ENCODE data around the gene CLDN34.

CLDN34 gene

DNA sequence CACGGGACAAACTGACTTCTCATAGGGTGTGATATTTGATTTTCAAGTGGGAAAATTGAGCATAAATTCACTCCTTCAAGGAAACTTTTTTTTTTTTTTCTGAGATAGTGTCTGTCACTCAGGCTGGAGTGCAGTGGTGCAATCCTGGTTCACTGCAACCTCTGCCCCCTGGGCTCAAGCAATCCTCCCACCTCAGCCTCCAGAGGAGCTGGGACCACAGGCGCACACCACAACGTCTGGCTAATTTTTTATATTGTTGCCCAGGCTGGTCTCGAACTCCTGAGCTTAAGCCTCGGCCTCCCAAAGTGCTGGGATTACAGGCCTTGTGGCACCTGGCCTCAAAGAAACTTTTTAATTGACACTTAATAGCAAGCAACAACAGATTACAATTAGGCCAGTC is 13.8 kb downstream of the CLDN34 start:
- no peak for DNase-seq (ENCODE audit: low spot score)

DNA sequence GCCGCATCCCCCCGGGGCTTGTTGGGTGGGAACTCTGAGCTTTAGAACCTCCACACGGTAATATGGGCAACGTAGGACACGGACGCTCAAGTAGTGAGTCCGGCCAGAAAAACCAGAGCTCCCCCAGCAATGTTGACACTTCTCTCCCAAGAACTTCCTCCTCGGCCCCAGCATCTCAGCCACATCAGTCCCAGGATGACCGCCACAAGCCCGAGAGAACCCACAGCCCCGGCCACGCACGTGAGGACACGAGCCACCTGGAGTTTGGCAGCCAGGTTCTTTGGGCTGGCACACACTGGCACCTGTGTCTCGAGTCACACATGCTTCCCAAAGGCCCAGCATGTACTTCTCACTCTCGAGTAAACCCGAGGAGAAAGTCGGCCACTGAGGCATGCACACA is 16.3 kb downstream of the CLDN34 start:
- DNase-seq (ENCODE audit: low spot score): no peak

DNA sequence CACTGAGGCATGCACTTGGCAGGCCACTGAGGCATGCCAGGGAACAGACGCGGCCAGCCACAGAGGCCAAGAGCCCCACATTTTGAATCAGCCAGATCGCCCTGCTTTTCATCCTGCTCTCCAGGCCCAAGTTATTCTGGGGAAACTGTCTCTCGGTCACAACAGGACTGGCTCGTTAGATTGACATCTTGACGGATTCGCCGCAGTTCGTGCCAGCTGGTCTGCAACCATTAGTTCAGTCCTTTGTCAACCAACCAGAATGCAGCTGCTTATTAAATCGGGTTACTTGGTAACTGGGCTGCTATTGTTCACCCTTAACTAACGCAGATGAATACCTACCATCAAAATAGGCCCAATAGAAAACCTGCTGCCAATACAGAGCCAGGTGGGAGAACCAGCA is 16.7 kb downstream of the CLDN34 start:
- no peak for DNase-seq (ENCODE audit: low spot score)

DNA sequence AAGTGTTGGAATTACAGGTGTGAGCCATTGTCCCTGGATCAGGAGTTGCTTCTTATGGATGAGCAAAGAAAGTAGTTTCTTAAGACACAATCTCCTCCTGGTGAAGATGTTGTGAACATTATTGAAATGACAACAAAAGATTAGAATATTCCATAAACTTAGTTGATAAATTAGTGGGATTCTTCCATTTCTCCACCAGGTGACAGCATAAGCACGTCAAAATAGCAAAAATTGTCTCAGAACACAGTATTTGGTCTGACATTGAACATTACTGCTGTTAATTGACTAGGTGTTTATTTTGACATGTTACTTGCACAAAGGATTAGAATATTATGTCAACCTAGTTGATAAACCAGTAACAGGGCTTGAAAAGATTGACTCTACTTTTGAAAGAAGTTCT is 21.6 kb downstream of the CLDN34 start:
- no peak for DNase-seq (ENCODE audit: low spot score)

DNA sequence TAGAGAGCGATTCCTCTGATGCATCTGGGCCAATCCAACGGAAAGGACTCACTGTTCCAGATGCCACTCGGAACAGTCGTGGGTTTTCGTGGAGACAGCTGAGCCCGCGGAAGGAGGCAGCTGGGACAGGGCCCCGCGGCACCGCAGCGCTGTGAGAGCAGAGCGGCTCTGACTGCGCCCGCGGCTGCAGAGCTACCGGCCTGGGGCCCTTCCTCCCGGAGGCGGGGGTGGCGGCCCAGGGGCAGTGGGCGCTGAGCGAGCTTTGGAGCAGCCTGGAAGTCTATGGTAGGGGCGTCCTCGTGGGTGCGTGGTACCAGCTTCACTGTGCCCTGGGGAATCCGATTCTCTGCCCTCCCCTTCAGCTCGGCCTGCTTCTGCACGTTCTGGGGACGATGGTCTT is 24.9 kb downstream of the CLDN34 start:
- DNase-seq (ENCODE audit: low spot score): no peak

DNA sequence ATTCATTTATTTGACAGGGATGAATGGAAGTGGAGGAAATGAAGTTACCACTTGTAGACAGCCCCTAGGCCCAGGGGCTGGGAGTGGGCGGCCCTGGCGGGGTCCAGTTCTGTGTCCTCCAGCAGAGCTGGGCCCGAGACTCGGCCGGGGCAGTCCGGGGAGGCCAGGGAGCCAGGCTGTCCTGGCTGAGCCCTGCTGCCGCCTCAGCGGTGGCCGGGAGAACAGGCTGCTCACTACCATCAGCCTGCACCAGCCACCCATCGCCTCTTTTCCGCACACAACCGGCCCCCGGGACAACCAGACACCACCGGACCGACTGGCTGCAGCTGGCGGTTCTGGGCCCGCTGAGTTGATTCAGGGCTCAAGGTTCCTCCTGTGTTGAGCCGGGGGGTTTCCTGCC is 25.6 kb downstream of the CLDN34 start:
- DNase-seq (ENCODE audit: low spot score): no peak

DNA sequence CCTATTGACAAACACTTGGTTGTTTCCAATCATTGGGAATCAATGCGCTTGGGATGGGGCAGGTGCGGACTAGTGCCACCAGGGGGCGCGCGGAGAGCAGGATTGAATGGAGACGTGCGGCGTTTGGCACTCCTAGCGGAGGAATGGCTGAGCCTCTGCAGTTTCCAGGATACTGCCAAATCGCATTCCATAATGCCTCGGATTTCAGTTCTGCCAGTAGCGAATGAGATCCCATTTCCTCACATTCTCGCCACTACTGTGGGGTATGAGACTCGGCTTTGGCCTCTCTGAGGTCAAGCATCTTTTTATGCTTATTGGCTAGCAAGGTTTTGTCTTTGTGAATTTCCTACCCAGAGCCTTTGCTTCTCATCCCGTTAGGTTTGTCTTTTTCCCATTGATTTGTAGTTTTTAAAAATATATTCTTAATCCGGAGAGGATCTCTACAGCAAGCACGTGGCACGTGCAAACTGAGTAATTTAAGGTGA is 28.7 kb downstream of the CLDN34 start:
- peak; percentile 12 for DNase-seq (ENCODE audit: low spot score)

DNA sequence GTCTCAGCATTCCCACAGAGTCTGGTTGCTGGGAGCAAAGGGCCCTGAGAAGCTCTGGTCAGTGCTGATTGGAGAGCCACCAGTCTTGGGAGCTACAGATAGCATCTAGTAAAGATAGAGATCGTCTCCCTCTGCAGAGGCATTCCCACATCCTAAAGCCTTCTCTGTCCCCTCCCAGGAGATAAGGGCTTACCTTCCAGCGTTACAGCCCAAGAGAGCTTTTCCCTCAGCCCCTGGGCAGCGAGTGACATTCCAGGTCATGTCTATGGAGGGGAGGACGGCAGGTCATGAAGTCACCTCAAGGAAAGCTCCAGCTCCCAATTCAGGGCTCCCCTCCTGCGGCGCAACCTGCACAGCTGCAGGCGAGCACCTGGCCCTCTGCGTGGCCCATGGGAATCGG is 29.9 kb downstream of the CLDN34 start:
- no peak for DNase-seq (ENCODE audit: low spot score)

DNA sequence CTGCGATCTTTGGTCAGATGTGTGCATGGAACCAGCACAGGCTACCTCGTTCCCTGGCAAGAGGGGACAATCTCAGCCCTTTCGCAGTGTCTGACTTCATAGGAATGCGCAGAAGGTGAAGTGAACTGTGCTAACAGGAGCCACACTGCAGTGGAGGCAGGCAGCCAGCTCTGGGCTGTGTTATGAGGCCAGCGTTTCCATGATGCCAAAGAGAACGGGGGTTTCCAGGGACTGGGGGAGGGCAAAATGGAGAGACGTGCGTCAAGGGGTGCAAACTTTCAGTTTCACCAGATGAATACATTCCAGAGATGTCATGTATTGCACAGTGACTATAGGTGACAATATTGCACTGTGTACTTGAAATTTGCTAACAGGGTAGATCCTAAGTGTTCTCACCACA is 30.4 kb downstream of the CLDN34 start:
- no peak for DNase-seq (ENCODE audit: low spot score)

DNA sequence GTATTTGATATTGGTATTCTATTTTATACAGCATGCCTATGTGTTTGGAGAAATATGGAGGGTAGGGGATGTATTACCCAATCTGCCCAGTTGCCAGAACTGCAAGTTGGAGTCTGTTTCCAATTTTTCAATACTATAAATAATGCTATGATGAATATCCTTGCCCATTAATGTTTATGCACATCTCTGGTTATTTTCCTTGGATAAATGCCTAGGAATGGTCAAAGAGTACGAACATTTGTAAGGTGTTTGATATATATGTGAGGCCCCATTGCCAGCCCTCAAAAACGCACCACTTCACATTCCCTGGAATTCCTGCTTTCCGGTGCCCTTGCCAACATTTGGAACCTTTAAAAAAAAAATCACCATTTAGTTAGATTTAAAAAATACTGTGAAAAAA is 34.3 kb downstream of the CLDN34 start:
- DNase-seq (ENCODE audit: low spot score): no peak

DNA sequence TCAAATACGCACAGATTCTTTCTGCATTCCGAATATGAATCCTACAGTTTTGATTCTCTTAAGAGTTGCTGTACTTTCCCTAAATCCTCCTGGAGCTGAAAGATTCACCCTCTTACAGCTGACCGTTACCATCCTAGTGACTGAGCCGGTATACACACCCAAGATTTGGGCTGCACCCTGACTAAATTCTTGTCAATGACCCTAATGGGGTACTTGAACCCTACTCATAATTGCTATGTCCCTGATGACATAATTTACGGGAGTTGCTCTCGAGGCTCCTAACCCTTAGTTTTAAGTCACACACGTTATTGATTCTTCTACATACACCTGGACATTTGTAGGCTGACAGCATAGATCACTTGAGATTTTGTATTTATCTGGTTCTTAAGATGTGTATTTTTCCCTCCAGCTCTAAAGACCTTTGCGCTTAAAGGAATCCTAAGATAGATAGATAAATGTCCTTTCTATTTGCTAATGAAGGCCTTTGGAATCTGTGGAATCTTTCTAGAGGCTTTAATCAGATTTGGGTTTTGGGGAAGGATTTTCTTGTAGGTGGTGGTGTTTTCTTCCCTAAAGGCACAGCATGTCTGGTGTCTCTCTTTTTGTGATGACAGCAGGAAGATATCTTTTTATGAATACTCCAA is 37.8 kb downstream of the CLDN34 start:
- no peak for DNase-seq (ENCODE audit: low spot score)

DNA sequence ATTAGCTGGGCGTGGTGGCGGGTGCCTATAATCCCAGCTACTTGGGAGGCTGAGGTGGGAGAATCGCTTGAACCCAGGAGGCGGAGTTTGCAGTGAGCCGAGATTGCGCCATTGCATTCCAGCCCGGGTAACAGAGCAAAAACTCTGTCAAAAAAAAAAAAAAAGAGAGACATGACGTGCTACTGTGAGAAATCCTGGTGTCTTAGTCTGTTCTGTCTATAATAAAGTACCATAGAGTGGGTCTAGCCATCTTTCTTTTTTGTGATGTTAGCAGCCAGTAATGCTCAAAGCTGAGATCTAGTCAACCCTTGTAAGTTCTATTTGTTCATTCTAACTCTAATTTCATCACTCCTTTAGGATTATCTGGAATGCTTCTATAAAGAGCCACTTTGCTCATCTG is 38.9 kb downstream of the CLDN34 start:
- DNase-seq (ENCODE audit: low spot score): no peak

DNA sequence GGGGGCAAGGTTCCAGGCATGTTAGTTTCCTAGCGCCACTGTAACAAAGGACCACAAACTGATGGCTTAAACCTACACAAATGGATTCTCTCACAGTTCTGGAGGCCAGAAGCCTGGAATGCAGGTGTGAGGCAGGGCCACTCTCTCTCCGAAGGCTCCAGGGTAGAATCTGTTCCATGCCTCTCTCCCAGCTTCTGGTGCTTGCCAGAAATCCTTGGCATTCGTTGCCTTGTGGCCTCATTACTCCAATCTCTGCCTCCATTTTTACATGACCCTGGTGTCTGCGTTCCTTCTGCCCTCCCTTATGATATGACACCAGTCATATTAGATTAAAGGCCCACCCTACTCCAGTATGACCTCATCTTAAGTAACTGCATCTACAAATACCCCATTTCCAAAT is 39.6 kb downstream of the CLDN34 start:
- no peak for DNase-seq (ENCODE audit: low spot score)

DNA sequence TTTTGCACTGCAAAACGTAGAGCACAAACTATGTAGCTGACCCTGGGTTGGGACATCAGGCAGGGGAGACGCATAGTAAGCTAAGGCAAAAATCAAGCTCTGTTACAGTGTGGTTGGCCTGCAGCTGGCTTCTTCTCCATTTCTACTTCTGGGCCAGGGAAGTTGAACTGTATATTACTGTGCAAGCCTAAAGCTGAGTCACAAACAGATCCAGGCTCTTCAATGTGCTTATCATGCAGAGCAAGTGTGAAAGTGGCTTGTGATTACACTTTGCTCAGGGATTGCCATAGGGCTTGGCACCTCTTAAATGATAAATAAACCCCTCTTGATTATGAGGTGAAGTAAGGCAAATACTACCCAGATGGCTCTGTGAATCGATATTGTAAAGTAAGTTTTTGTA is 40.5 kb downstream of the CLDN34 start:
- no peak for DNase-seq (ENCODE audit: low spot score)

DNA sequence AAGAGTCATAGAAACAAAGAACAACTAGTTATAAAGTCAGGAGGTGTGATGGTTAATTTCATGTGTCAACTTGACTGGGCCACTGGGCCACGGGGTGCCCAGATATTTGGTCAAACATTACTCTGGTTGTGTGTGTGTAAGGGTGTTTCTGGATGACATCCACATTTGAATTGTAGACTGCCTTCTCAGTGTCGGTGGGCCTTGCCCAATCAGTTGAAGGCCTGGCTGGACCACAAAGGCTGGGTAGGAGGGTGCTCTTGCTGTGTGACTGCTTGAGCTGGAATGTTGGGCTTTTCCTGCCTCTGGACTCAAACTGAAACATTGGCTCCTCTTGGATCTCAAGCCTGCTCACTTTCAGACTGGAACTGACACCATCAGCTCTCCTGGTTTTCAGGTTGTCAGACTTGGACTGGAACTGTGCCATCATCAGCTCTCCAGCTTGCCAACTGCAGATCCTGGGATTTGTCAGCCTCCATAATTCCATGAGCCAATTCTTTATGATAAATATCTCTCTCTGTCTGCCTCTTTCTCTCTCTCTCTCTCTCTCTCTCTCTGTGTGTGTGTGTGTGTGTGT is 41.4 kb downstream of the CLDN34 start:
- no peak for DNase-seq (ENCODE audit: low spot score)

DNA sequence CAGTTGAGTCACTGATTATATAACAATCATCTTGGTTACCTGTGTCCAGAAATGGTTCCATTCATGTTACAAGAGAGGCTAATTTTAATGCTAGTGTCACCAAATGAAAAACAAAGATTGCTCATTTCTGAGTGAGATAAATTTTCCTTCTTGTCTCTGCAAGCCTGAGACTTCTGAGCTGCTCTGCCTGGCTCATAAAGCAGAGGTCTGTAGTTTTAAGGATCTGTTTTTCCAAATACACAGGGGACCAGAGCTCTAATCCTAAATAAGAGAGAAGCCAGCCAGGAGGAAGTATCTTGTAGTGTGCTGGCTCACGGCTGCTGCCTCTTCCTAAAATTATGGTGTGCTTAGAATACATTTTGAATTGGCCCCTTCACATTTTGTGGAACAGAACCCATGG is 42.6 kb downstream of the CLDN34 start:
- DNase-seq (ENCODE audit: low spot score): no peak

DNA sequence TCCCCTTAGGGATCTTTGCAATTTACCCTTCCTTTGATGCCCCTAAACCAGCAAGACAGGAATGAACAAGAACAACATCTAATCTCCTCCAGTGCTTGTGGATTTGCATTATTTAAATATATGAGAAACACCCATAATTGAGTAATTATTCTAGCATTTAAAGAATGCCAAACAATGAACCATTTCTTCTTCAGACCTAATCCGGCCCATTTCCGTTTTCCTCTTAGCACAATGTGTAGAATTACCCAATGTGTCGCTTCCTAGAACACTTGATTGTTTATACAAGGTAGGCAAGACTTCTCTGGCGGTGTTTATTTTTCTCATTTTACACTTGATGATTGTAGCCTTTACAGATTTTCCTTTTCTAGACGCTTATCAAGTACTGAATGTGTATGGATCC is 43.5 kb downstream of the CLDN34 start:
- DNase-seq (ENCODE audit: low spot score): no peak

DNA sequence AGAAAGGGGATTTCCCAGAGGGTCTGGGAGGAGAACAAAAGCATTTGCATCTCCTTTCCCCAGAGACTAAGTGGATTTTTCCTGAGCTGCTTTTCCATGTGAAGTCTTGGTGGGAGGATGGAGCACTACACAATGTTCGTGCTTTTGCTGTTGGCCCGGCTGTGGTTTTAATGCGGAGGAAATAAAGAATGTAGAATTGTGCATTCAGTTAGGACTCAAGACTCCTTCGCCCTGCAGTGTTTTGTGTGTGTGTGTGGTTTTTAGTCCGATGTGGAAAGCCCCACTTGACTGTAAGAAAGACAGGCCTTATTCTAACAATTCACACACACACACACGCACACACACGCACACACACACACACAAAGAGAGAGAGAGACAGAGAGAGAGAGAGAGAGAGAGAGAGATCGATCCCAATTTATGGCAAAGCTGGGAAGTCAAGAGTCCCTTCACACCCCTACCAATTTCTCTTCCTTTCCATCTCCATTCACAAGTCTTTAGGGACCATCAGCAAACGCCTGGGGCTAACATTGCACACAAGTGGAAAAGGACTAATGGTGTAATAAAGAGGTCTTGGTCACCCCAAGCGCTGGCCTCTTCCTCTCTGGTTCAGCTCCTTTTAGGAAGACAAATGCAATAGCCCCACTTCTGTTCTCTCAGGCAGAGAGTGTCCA is 44.2 kb downstream of the CLDN34 start:
- no peak for DNase-seq (ENCODE audit: low spot score)

DNA sequence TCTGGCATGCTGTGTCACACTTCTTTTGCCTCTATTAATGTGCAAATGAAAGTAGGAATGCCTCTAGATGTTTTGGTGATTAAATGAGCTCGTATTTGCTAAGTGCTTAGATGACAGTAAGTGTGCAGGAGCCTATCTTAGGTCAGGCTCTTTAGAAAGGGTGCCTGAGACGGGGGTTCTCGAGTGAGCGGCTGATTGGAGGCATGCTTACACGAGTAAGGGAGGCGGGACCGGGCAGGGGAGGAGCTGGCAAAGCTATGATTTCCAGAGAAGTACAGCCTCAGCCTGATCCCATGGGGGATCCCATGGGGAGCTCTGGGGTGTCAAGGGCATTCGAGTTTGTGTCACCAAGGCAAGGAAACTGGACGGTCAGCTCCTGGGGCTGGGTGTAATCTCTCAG is 44.8 kb downstream of the CLDN34 start:
- no peak for DNase-seq (ENCODE audit: low spot score)

DNA sequence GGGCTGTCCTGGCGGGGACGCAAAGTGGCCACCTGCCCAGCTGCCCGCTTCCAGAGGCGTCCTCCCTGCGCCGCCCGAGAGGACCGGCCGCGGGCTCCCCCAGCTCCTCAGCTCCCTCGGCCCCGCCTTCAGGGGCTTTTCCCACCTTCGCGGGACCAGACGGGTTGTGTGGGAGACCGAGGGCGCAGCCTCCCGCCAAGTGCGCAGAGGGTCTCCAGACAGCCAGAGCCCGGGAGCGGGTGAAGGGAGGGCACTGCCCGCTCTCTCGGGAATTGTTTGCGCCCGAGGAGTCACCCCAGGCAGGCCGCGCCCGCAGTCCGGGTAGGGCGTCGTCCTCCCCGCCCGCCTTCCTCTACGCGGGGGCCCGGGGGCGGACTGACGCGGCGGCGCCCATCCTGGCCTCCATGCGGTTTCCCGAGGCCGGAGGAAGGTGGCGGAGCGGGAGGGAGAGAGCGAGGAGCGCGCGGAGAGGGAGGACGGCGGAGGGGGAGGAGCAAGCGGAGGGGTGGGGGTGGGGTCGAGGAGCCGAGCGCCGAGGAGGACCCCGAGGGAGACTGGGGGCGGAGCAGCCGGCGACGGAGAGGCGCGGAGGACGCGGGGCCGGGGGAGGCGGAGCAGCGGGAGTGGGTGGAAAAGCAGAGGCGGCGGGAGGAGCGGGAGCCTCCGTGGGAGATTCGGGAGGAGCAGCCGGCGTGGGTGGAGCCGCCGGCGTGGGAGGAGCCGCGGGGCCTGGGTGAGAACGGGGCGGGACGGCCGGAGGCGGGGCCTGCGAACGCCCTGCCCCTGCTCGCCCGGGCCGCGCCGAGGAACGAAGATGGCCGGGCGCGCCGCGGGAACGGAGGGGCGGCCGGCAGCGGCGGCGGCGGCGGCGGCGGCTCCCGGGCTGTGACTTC is 47.5 kb downstream of the CLDN34 start:
- peak; percentile 14 for DNase-seq (ENCODE audit: low spot score)

DNA sequence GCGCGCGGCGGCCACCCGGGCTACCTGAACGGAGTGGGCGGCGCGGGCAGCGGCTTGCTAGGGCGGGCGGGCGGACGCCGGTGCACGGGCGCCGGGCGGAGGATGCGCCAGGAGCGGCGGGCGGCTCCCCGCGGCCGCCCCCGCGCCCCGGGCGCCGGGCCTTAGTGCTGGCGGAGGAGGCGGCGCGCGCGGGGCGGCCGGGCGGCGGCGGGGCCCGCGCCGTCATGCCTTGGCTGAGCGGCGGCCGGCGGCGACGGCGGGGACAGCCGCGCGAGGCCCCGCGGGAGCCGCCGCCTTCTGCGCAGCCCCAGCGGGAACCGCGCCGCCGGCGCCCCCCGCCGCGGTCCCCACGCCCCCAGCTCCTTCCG is 48.2 kb downstream of the CLDN34 start:
- no peak for DNase-seq (ENCODE audit: low spot score)

DNA sequence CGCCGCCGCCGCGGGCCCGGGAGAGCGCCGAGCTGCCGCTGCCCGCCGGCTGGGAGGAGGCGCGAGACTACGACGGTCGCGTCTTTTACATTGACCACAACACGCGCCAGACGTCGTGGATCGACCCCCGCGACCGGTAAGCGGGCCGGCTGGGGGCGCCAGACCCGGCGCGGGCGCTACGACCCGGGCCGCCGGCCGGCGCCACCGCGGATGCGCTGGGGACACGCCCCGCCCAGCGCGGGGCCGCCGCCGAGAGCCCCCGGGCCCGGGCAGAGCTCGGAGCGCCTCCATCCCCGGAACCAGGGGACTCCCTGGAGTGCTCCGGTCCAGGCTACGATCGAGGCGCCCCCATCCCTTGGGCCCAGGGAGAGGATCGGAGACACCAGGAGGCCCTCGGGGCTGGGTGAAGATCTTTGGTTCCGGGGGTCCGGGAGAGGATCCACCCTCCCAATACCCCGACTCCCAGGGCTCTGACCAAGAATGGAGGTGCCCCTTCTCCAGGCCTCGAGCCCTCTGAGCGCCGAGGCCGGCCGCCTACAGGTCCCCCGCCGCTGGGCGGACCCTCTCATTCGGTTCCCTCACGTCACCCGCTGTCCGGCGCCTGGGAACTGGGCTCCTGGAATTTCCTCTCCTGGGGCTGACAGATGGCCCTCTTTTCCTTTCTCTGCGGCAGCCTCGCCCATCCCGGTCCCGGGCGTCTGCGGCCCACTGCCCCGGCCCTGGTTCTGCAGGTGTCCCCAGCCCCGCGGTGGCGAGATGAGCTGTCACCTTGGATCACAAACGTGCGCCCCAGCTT is 48.8 kb downstream of the CLDN34 start:
- DNase-seq (ENCODE audit: low spot score): no peak

Data from iPS-NIHi11 (cell line).